ENCODE data around the gene DLG4.

The DLG4 gene

GRCh38 chr17:7226721-7227710 is 7.4 kb upstream of the DLG4 start:
- DNase-seq, result no peak

- DNase-seq, result no peak
Observed at GRCh38 chr17:7225711-7226331, 6.2 kb upstream of the DLG4 start.

GRCh38 chr17:7224661-7225111 is 5.0 kb upstream of the DLG4 start:
- DNase-seq, result no peak

GRCh38 chr17:7224110-7224509 is 4.5 kb upstream of the DLG4 start:
- no peak for DNase-seq

GRCh38 chr17:7223375-7223774 is 3.7 kb upstream of the DLG4 start:
- DNase-seq, result no peak

GRCh38 chr17:7222972-7223292 is 3.3 kb upstream of the DLG4 start:
- DNase-seq, result no peak

- DNase-seq, result no peak
Observed at GRCh38 chr17:7222093-7222971, 2.7 kb upstream of the DLG4 start.

- DNase-seq, result no peak
Observed at GRCh38 chr17:7221278-7222092, 1.8 kb upstream of the DLG4 start.

- DNase-seq, result peak; percentile 25
Observed at GRCh38 chr17:7220593-7221277, 1.1 kb upstream of the DLG4 start.

- DNase-seq, result no peak
Observed at GRCh38 chr17:7219229-7219811, 316 bp downstream of the DLG4 start.

- DNase-seq, result no peak
Observed at GRCh38 chr17:7218758-7219157, 878 bp downstream of the DLG4 start.

- DNase-seq, result no peak
Observed at GRCh38 chr17:7218166-7218565, 1.5 kb downstream of the DLG4 start.

- peak; percentile 71 for DNase-seq
Observed at GRCh38 chr17:7217113-7217987, 2.3 kb downstream of the DLG4 start.

- DNase-seq, result no peak
Observed at GRCh38 chr17:7216242-7217112, 3.2 kb downstream of the DLG4 start.

- no peak for DNase-seq
Observed at GRCh38 chr17:7215652-7216180, 3.9 kb downstream of the DLG4 start.

GRCh38 chr17:7215136-7215638 is 4.4 kb downstream of the DLG4 start:
- no peak for DNase-seq

GRCh38 chr17:7214300-7215135 is 5.1 kb downstream of the DLG4 start:
- DNase-seq, result peak; percentile 99

GRCh38 chr17:7213895-7214299 is 5.7 kb downstream of the DLG4 start:
- DNase-seq, result peak; percentile 98
